Endothelial cell of umbilical vein (primary cell): ENCODE data around the gene ZNF488. TPM values are rescaled to one million over a fixed set of nuclear protein-coding genes. Genes with fewer than 3 reads are reported as not detected.

Source experiments
- BruUV-seq: library from RNA; stranded (reverse); fragments of 400-500 nt; replicated peaks from 2 replicates; lab custom pipeline; 2021; lab: Mats Ljungman, UMichigan
- CTCF ChIA-PET: fragments of 300-600, 350-600 bp; sonication (Branson Sonifier 250); formaldehyde crosslinking; loops from one replicate; lab custom pipeline; 2021; ENCODE audit warnings: antibody characterized with exemption, inconsistent platforms; lab: Charles Lee
- POLR2A ChIA-PET: fragments of 300-600, 350-600 bp; sonication (Branson Sonifier 250); formaldehyde crosslinking; loops from one replicate; lab custom pipeline; 2021; ENCODE audit warnings: antibody characterized with exemption, inconsistent platforms; lab: Charles Lee
- DNase-seq: peaks from one replicate; pipeline ENCODE4 v3.0.0-alpha.2; 2011; ENCODE audit warnings: low read depth, low spot score
- FAIRE-seq: peaks from 2 replicates; lab custom pipeline; 2011; peaks lifted over from hg19 to GRCh38; lab: Jason Lieb, UNC
- H2AFZ ChIP-seq: 2 replicates; pipeline ENCODE4 v1.6.0; 2012; ENCODE audit warnings: low read depth, low read length, control low read depth, inconsistent platforms
- H3K27ac ChIP-seq: 2 replicates; pipeline ENCODE4 v1.5.1; 2011; ENCODE audit warnings: low read depth, mild to moderate bottlenecking, control low read depth, low read length, moderate library complexity; ENCODE audit not compliant: insufficient read depth
- H3K27me3 ChIP-seq, 2 experiments: 2 replicates each; pipeline versions ENCODE4 v1.6.0 to v1.6.1; 2011; ENCODE audit warnings: low read length in 2 of 2, mixed read lengths in 1 of 2; ENCODE audit not compliant: control insufficient read depth in 2 of 2, insufficient read depth in 2 of 2
- H3K36me3 ChIP-seq, 2 experiments: 2 replicates in 1 of 2; 3 replicates in 1 of 2; pipeline ENCODE4 v1.5.1; 2011; ENCODE audit warnings: low read length in 2 of 2, mild to moderate bottlenecking in 1 of 2, moderate library complexity in 1 of 2; ENCODE audit not compliant: control insufficient read depth in 2 of 2, insufficient read depth in 2 of 2; ENCODE audit errors: extremely low read depth in 1 of 2
- H3K4me1 ChIP-seq: 3 replicates; pipeline ENCODE4 v1.5.1; 2011; ENCODE audit warnings: mild to moderate bottlenecking, low read length; ENCODE audit not compliant: control insufficient read depth, insufficient read depth; ENCODE audit errors: extremely low read depth
- H3K4me2 ChIP-seq: 2 replicates; pipeline ENCODE4 v1.6.1; 2011; ENCODE audit warnings: low read length, control low read depth, mixed read lengths; ENCODE audit not compliant: insufficient read depth
- H3K4me3 ChIP-seq, 3 experiments: fragments of 200-600 bp in 1 of 3; sonication (generic), shearing (Covaris generic) in 1 of 3; replicated peaks in 1 of 3; 2 replicates each; pipeline ENCODE4 v1.5.1; 2011 to 2016; ENCODE audit warnings: control low read depth in 3 of 3, low read length in 3 of 3, mild to moderate bottlenecking in 2 of 3, inconsistent platforms in 1 of 3, low read depth in 1 of 3, moderate library complexity in 1 of 3; ENCODE audit not compliant: insufficient read depth in 1 of 3
- H3K79me2 ChIP-seq: 2 replicates; pipeline ENCODE4 v1.6.0; 2012; ENCODE audit warnings: low read length, inconsistent platforms; ENCODE audit not compliant: control insufficient read depth, insufficient read depth
- H3K9ac ChIP-seq: replicated peaks from 2 replicates; pipeline ENCODE3; 2011; ENCODE audit warnings: low read length, control low read depth; ENCODE audit not compliant: insufficient read depth; ENCODE audit errors: extremely low read depth
- H3K9me1 ChIP-seq: replicated peaks from 3 replicates; pipeline ENCODE4 v1.6.0; 2011; ENCODE audit warnings: mild to moderate bottlenecking, low read length; ENCODE audit not compliant: control insufficient read depth, insufficient read depth; ENCODE audit errors: extremely low read depth
- H3K9me3 ChIP-seq: replicated peaks from 2 replicates; pipeline ENCODE4 v1.5.1; 2012; ENCODE audit warnings: low read length, inconsistent platforms; ENCODE audit not compliant: control insufficient read depth, insufficient read depth
- H4K20me1 ChIP-seq: replicated peaks from 2 replicates; pipeline ENCODE3; 2011; ENCODE audit warnings: mild to moderate bottlenecking, low read length; ENCODE audit not compliant: control insufficient read depth, insufficient read depth; ENCODE audit errors: extremely low read depth
- EZH2 ChIP-seq: IDR thresholded peaks from 2 replicates; pipeline ENCODE4 v1.6.1; 2012; ENCODE audit warnings: borderline replicate concordance, low read depth, mild to moderate bottlenecking, moderate library complexity, low read length, inconsistent platforms; ENCODE audit not compliant: severe bottlenecking
- FOS ChIP-seq: IDR thresholded peaks from 2 replicates; pipeline ENCODE4 v1.6.1; 2011; ENCODE audit warnings: mild to moderate bottlenecking, low read length, moderate library complexity, borderline replicate concordance; ENCODE audit not compliant: insufficient read depth
- GATA2 ChIP-seq: IDR thresholded peaks from 2 replicates; pipeline ENCODE4 v1.7.0; 2011; ENCODE audit warnings: low read depth, mild to moderate bottlenecking, moderate library complexity, mixed read lengths, low read length; ENCODE audit not compliant: insufficient read length, insufficient read depth
- JUN ChIP-seq: IDR thresholded peaks from 2 replicates; pipeline ENCODE4 v1.6.1; 2011; ENCODE audit warnings: borderline replicate concordance, low read depth; ENCODE audit not compliant: insufficient read length, insufficient read depth
- MYC ChIP-seq: IDR thresholded peaks from one replicate; pipeline ENCODE4 v1.6.1; 2011; ENCODE audit warnings: mild to moderate bottlenecking, low read depth, low read length
- POLR2A ChIP-seq: IDR thresholded peaks from 2 replicates; pipeline ENCODE4 v1.6.1; 2012; ENCODE audit warnings: low read depth, mild to moderate bottlenecking, control low read depth, low read length
- POLR2AphosphoS5 ChIP-seq: IDR thresholded peaks from 2 replicates; pipeline ENCODE4 v1.6.1; 2012; ENCODE audit warnings: low read depth, mild to moderate bottlenecking, control low read depth, low read length, moderate library complexity; ENCODE audit not compliant: insufficient read depth
- dilution Hi-C: fragments of 300-500 bp; cut with MboI; formaldehyde crosslinking; loops from one replicate; pipeline ENCODE4 v1.15.0; 2019; ENCODE audit warnings: low sequenced_read_pairs; ENCODE audit not compliant: extremely low pct_ligation_motif_present
- intact Hi-C: fragments of 100-400 bp; cut with micrococcal nuclease; formaldehyde crosslinking; loops from one replicate; pipeline ENCODE4 v1.10.0; 2022
- polyA plus RNA-seq, 4 experiments: library from polyadenylated mRNA; depleted of rRNA in 3 of 4; stranded (reverse) in 3 of 4; unstranded in 1 of 4; fragments of >200 nt; gene quantifications; 2 replicates each; pipeline versions ENCODE4 v1.2.1 to v1.2.3, GENCODE V29; 2011 to 2012; ENCODE audit warnings: missing spikeins in 1 of 4
- total RNA-seq: library from RNA; stranded (reverse); gene quantifications from 2 replicates; pipeline ENCODE4 v1.2.3, GENCODE V29; 2021
- TF ChIP-seq, protein P1 (sequence below): IDR thresholded peaks from 2 replicates; pipeline ENCODE4 v1.6.1; 2011; ENCODE audit not compliant: insufficient read depth, insufficient read length
- TF ChIP-seq, protein P2 (sequence below), 2 donors: IDR thresholded peaks; 1 replicate in 1 of 2; 2 replicates in 1 of 2; pipeline ENCODE4 v1.5.1; 2011; ENCODE audit warnings: low read length in 2 of 2, mild to moderate bottlenecking in 2 of 2, moderate library complexity in 2 of 2, control low read depth in 1 of 2, inconsistent platforms in 1 of 2, low read depth in 1 of 2; ENCODE audit not compliant: insufficient read depth in 1 of 2; ENCODE audit errors: extremely low read depth in 1 of 2

ZNF488 gene
- total and polyA plus RNA-seq, 2 donors (not counting 3 experiments of a cell fraction or from before 2014, with no cell fraction given), result 0.21 to 0.38 TPM

DNA sequence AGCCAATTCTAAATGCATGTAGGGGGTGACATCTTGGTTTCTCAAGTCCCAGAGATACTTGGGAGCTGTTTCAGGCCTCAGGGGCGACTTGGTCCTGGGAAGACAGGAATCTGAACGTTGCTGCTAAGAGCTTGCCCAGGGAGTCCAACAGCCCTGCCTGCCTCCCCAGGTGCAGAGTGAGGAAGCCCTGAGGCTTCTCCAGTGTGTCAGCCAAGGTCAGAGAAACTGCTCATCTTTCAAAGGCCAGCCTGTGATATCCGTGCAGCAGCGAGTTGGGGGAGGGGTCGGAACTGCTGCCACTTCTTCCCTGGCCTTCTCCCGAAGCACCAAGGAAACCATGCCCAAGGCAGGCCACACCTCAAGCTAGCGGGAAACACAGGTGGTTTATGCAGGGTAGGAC, 52.1 kb downstream of the ZNF488 start:
- Histone ChIP-seq H4K20me1 (no peaks in the 10 kb centered on the region), H3K27ac (no peak overlapping the region), H3K4me3 (no peak overlapping the region), H3K9ac (no peak overlapping the region), H3K36me3 (no peaks in the 10 kb centered on the region), H3K27me3 (peaks cover 0 to under 1% of the 10 kb centered on the region in 2 experiments), H3K4me1 (no peaks in the 10 kb centered on the region), H3K9me3 (no peaks in the 10 kb centered on the region), H2AFZ (no peak overlapping the region), H3K4me2 (no peak overlapping the region), H3K9me1 (no peaks in the 10 kb centered on the region), H3K79me2 (no peaks in the 10 kb centered on the region)
- intact Hi-C loops, result no loop called here
- DNase-seq (no peak), FAIRE-seq (no peak)
- no peak for TF ChIP-seq MYC
- no peak for TF ChIP-seq POLR2AphosphoS5
- TF ChIP-seq, protein P1, sequence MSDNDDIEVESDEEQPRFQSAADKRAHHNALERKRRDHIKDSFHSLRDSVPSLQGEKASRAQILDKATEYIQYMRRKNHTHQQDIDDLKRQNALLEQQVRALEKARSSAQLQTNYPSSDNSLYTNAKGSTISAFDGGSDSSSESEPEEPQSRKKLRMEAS, result no peak
- TF ChIP-seq GATA2, result no peak
- no peak for TF ChIP-seq JUN
- TF ChIP-seq, protein P2, sequence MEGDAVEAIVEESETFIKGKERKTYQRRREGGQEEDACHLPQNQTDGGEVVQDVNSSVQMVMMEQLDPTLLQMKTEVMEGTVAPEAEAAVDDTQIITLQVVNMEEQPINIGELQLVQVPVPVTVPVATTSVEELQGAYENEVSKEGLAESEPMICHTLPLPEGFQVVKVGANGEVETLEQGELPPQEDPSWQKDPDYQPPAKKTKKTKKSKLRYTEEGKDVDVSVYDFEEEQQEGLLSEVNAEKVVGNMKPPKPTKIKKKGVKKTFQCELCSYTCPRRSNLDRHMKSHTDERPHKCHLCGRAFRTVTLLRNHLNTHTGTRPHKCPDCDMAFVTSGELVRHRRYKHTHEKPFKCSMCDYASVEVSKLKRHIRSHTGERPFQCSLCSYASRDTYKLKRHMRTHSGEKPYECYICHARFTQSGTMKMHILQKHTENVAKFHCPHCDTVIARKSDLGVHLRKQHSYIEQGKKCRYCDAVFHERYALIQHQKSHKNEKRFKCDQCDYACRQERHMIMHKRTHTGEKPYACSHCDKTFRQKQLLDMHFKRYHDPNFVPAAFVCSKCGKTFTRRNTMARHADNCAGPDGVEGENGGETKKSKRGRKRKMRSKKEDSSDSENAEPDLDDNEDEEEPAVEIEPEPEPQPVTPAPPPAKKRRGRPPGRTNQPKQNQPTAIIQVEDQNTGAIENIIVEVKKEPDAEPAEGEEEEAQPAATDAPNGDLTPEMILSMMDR (IDR thresholded peaks at IDR 0.05; ENCODE audit: extremely low read depth in 1 of 2, insufficient read depth in 1 of 2, low read depth in 1 of 2, low read length in 2 of 2), result no peak
- no TSS peak for BruUV-seq
- dilution Hi-C loops, result no loop called here
- CTCF ChIA-PET, result interaction anchor here (1.4 kb wide), 1 partner anchor 284 kb away, joined by 3 read pairs; no protein-coding TSS in a partner anchor
- POLR2A ChIA-PET, result no interaction called here

DNA sequence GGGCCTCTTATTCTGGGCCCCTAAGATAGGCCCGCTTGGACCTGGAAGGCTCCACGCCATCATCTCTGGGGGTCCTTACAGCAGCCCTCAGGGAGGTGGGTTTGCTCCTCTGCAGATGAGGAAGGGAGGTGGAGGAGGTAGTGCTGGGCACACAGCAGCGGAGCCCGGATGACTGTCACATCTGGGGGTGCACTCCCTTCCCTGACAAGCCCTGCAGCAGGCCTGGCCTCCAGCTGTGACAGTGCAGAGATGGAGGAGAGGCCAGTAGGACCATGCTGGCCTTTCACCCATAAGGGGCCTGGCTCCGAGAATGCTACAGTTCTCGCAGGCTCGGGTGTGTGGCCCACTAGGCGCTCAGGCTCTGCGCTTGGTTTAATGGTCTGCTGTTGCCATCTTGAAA, 52.6 kb downstream of the ZNF488 start:
- DNase-seq (no peak), FAIRE-seq (no peak)
- BruUV-seq, result no TSS peak
- TF ChIP-seq MYC (no peak), FOS (no peak), POLR2AphosphoS5 (no peak), JUN (no peak), POLR2A (no peak), EZH2 (no peak), GATA2 (no peak)
- TF ChIP-seq, protein P2 (IDR thresholded peaks at IDR 0.05; ENCODE audit: extremely low read depth in 1 of 2, insufficient read depth in 1 of 2, low read depth in 1 of 2, low read length in 2 of 2), result no peak
- TF ChIP-seq, protein P1, result no peak
- H3K4me2 ChIP-seq, result no peak overlapping the region
- no peaks in the 10 kb centered on the region for H3K9me3 ChIP-seq
- no peaks in the 10 kb centered on the region for H3K9me1 ChIP-seq
- no peaks in the 10 kb centered on the region for H4K20me1 ChIP-seq
- dilution Hi-C loops, result no loop called here
- no peak overlapping the region for H2AFZ ChIP-seq
- no peak overlapping the region for H3K4me3 ChIP-seq
- no peaks in the 10 kb centered on the region for H3K36me3 ChIP-seq
- ChIA-PET CTCF (no interaction called here), POLR2A (no interaction called here)
- intact Hi-C loops, result no loop called here
- no peak overlapping the region for H3K27ac ChIP-seq
- no peaks in the 10 kb centered on the region for H3K27me3 ChIP-seq
- no peaks in the 10 kb centered on the region for H3K4me1 ChIP-seq
- H3K79me2 ChIP-seq, result no peaks in the 10 kb centered on the region
- no peak overlapping the region for H3K9ac ChIP-seq
